Measurements from ENCODE around the gene CCER1. TPM values are rescaled to one million over a fixed set of nuclear protein-coding genes. Genes with fewer than 3 reads are reported as not detected.

CCER1 gene
- total RNA-seq, 1 donor from 2014 or later, result not detected

- no peak overlapping the region for H3K4me3 ChIP-seq (ENCODE audit: low read depth, low read length)
- DNase-seq (ENCODE audit: low read depth) (no peak), FAIRE-seq (no peak)
- TF ChIP-seq CTCF (IDR thresholded peaks at IDR 0.05; ENCODE audit: insufficient read depth, low read length, severe bottlenecking), result no peak
- H3K36me3 ChIP-seq (ENCODE audit: control insufficient read depth, insufficient read depth, low read length), result no peaks in the 10 kb centered on the region
- no peaks in the 10 kb centered on the region for H3K27me3 ChIP-seq (ENCODE audit: control insufficient read depth, insufficient read depth, low read length)
Observed at GRCh38 chr12:90958347-90958746, 3.4 kb upstream of the CCER1 start.

DNA sequence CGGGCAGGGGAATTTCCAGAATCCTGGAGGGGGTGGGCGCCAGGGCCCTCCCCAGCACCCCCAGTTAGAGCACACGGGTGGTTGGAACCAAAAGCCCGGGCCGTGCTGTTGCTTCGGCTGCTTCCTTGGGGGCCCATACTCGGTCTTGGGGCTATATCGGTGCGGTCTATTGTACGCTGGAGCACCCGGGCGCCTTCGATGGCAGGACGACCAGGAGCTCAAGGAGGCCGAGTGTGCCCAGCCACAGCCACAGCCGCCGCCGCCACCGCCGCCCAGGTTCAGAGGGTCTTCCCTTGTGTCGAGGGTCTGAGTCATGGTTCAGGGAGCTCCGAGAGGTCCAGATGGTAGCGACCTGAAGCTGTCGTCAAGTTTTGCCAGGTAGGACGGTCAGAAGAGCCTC lies 548 bp downstream of the CCER1 start:
- Histone ChIP-seq H3K4me3 (ENCODE audit: low read depth, low read length) (no peak overlapping the region), H3K27me3 (ENCODE audit: control insufficient read depth, insufficient read depth, low read length) (no peaks in the 10 kb centered on the region), H3K36me3 (ENCODE audit: control insufficient read depth, insufficient read depth, low read length) (no peaks in the 10 kb centered on the region)
- FAIRE-seq (no peak), DNase-seq (ENCODE audit: low read depth) (no peak)
- no peak for TF ChIP-seq CTCF (IDR thresholded peaks at IDR 0.05; ENCODE audit: insufficient read depth, low read length, severe bottlenecking)

GRCh38 chr12:90953956-90954421 lies 987 bp downstream of the CCER1 start:
- FAIRE-seq (no peak), DNase-seq (ENCODE audit: low read depth) (no peak)
- TF ChIP-seq CTCF (IDR thresholded peaks at IDR 0.05; ENCODE audit: insufficient read depth, low read length, severe bottlenecking), result peak; percentile 31
- Histone ChIP-seq H3K4me3 (ENCODE audit: low read depth, low read length) (no peak overlapping the region), H3K27me3 (ENCODE audit: control insufficient read depth, insufficient read depth, low read length) (no peaks in the 10 kb centered on the region), H3K36me3 (ENCODE audit: control insufficient read depth, insufficient read depth, low read length) (no peaks in the 10 kb centered on the region)

- FAIRE-seq, result no peak
Observed at GRCh38 chr12:90951432-90952105, 3.4 kb downstream of the CCER1 start.

DNA sequence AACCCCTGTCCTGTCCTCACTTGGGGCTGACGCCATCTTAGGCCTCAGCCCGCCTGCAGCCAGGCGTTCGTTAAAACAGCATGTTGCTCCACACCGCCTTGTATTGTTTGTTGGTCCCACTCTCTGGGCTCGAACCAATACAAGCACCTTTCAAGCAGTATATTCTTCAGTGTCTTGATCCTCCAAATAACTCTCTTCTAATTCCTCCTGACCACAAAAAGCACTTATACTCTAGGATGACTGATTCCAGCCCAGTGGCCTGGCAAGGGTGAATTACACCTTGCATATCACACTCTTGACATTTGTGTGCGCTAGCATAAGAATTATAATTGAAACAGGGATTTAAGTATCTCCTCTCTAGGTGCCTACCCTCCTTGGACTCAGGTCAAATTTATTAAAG lies 7.1 kb downstream of the CCER1 start:
- DNase-seq (ENCODE audit: low read depth), result no peak

More at GRCh38 chr12:90951432-90952105, 3.4 kb downstream of the CCER1 start:
- no peak for DNase-seq (ENCODE audit: low read depth)
- H3K36me3 ChIP-seq (ENCODE audit: control insufficient read depth, insufficient read depth, low read length), result no peaks in the 10 kb centered on the region
- H3K4me3 ChIP-seq (ENCODE audit: low read depth, low read length), result no peak overlapping the region
- no peaks in the 10 kb centered on the region for H3K27me3 ChIP-seq (ENCODE audit: control insufficient read depth, insufficient read depth, low read length)
- TF ChIP-seq CTCF (IDR thresholded peaks at IDR 0.05; ENCODE audit: insufficient read depth, low read length, severe bottlenecking), result no peak

More for the DNA sequence above, 7.1 kb downstream of the CCER1 start:
- no peaks in the 10 kb centered on the region for H3K36me3 ChIP-seq (ENCODE audit: control insufficient read depth, insufficient read depth, low read length)
- H3K4me3 ChIP-seq (ENCODE audit: low read depth, low read length), result no peak overlapping the region
- TF ChIP-seq CTCF (IDR thresholded peaks at IDR 0.05; ENCODE audit: insufficient read depth, low read length, severe bottlenecking), result no peak
- FAIRE-seq, result no peak
- no peaks in the 10 kb centered on the region for H3K27me3 ChIP-seq (ENCODE audit: control insufficient read depth, insufficient read depth, low read length)

All from bronchial epithelial cell (primary cell).